KBM-7 (cell line): ENCODE measurements around the gene PDE6A.

Experiments
- DNase-seq: peaks from one replicate; pipeline ENCODE4 v3.0.0-alpha.2; 2015
- in situ Hi-C: fragments of 300-500 bp; cut with MboI; formaldehyde crosslinking; loops from 2 replicates; pipeline ENCODE4 v1.14.3; 2020; ENCODE audit warnings: low sequenced_read_pairs, low pct_unique_long_range_greater_than_20kb, mixed read lengths

PDE6A gene

GRCh38 chr5:149808264-149808982 lies 136.2 kb downstream of the PDE6A start:
- no peak for DNase-seq
- in situ Hi-C loops: no loop called here
